Muscle layer of colon (tissue), 2 donors: ENCODE data around the gene C15orf39.

Experiments
- H3K27ac ChIP-seq: one replicate; pipeline ENCODE4 v1.7.0; 2013; ENCODE audit warnings: low read depth, mild to moderate bottlenecking, low read length, moderate library complexity
- H3K27me3 ChIP-seq, 2 donors: one replicate each; pipeline ENCODE4 v1.7.0; 2013; ENCODE audit warnings: low read length in 2 of 2, mild to moderate bottlenecking in 2 of 2; ENCODE audit not compliant: insufficient read depth in 2 of 2, control insufficient read depth in 1 of 2
- H3K36me3 ChIP-seq: one replicate; pipeline ENCODE4 v1.7.0; 2013; ENCODE audit warnings: mild to moderate bottlenecking, low read length; ENCODE audit not compliant: insufficient read depth
- H3K4me1 ChIP-seq: one replicate; pipeline ENCODE4 v1.7.0; 2013; ENCODE audit warnings: mild to moderate bottlenecking, low read length; ENCODE audit not compliant: insufficient read depth
- H3K4me3 ChIP-seq, 2 donors: one replicate each; pipeline ENCODE4 v1.7.0; 2013; ENCODE audit warnings: low read length in 2 of 2, low read depth in 1 of 2, mild to moderate bottlenecking in 1 of 2, moderate library complexity in 1 of 2
- H3K9ac ChIP-seq: one replicate; pipeline ENCODE4 v1.7.0; 2013; ENCODE audit warnings: low read length
- H3K9me3 ChIP-seq: one replicate; pipeline ENCODE4 v1.7.0; 2013; ENCODE audit warnings: mild to moderate bottlenecking, low read length
- donor health status: abdominal sarcoma.
- donor health status: Adenocarcinoma of cecum.

Gene C15orf39

GRCh38 chr15:75176396-75176761 lies 25.3 kb upstream of the C15orf39 start:
- Histone ChIP-seq H3K9ac (no peak overlapping the region), H3K27me3 (no peaks in the 10 kb centered on the region), H3K4me3 (no peak overlapping the region), H3K9me3 (no peaks in the 10 kb centered on the region), H3K27ac (no peak overlapping the region), H3K4me1 (peaks cover 39% of the 10 kb centered on the region), H3K36me3 (no peaks in the 10 kb centered on the region)

DNA sequence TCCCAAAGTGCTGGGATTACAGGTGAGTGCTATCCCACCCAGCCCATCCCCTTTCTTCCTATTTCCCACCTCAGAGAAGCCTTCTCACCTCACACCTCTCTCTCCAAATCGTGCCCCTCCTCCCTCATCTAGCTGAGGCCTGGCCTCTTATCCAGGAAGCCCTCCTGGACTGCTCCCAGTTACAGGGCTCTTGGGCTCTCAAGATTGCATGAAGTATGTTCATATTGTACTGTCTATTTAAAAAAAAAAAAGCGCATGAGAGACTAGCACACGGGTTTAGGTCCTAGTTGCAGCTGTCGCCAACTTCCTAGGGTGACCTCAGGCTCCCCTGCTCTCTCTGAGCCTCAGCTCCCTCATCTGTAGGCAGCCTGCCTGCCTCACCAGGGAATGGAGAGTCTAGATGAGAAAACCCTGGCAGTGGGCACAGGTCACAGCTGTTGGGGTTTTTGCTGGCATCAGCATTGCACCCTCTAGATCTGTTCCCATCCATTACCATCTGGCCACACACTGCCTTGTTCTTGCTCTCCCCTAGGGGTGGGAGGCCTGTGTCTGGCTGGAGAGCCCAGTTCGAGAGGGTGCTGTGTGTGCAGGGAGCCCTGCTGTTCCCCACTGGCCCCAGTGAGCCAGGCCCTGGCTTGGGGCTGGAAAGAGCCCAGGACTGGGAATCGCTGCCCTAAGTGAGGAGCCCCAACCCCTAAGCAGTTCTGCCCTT lies 24.2 kb upstream of the C15orf39 start:
- Histone ChIP-seq H3K27ac (no peak overlapping the region), H3K36me3 (no peaks in the 10 kb centered on the region), H3K9me3 (no peaks in the 10 kb centered on the region), H3K27me3 (no peaks in the 10 kb centered on the region), H3K9ac (no peak overlapping the region), H3K4me3 (no peak overlapping the region), H3K4me1 (peaks cover 46% of the 10 kb centered on the region)

DNA sequence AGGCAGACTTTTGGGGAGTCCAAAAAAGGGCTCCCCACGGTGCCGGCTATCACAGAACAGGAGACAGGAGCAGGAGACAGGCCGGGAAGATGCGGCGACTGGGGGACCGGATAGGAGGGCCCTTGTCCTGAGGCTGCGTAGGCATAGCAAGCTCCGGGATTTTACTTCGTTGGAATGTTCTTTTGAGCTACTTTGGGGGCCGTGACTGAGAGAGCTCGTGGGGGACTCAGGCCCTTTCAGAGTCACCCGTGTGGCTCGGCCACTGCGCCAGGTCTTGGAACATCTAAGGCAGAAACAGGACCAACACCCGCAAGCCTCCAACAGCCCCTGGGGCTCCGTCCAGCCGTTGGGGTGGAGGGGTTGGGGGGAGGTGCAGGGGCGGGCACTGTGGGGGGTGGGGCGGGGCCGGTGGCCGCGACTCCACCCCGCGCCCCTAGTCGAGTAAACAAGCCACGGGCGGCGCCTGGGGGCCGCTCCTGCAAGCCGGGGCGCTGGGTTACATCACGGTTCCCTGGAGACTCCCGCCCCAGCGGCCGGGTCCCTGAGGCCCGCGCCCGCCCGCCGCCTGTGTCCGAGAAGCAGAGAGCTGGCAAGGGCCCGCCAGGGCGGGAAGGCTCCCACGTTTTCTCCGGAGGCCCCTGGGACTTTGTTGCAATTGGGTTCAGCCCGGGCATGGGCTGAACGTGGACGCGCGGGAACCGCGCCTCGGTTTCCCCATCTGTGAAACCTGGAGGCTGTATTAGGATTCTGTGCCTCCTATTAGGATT lies 23.3 kb upstream of the C15orf39 start:
- H3K9ac ChIP-seq: no peak overlapping the region
- peaks cover 47% of the 10 kb centered on the region for H3K4me1 ChIP-seq
- no peaks in the 10 kb centered on the region for H3K36me3 ChIP-seq
- H3K27me3 ChIP-seq: no peaks in the 10 kb centered on the region
- peak overlapping the region; percentile 65 for H3K27ac ChIP-seq
- peak overlapping the region in 1 of 2 donors; percentile 56 for H3K4me3 ChIP-seq
- H3K9me3 ChIP-seq: no peaks in the 10 kb centered on the region

DNA sequence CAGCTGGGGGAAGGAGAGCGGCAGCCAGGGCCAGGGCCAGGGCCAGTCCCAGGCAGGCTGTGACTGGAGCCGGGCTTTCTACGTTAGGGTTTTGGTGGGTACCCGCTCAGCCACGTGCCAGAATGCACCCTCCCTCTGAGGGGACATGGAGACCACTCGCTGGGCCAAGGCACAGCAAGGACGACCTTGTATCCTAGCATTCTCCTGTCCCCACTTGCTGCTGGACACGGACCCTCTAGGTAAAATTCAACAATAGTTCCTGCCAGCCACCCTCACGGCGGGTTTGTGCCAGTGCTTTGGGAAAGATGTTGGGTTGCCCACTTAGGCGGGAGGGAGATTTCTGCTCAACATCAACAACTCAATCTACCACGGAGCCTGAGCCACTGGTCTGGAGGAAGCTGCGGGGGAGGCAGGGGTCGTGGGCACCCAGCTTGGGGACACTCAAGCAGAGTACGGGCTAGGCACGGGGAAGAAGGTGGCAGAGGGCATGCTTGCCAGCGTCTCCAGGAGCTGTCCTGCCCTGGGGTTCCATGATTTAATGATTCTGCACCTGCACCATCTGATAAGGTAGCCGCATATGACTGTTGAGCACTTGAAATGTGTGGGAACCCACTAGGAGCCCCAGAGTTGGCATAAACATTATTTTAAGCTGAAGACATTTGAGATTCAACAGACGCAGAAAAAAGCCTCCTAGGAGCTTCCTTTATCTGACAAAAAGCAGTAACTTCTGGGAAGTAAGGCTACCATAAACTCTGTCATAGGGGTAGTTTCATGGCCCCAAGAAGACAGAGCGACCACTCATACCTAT lies 22.5 kb upstream of the C15orf39 start:
- H3K9ac ChIP-seq: no peak overlapping the region
- H3K36me3 ChIP-seq: no peaks in the 10 kb centered on the region
- H3K9me3 ChIP-seq: no peaks in the 10 kb centered on the region
- H3K4me3 ChIP-seq: peak overlapping the region in 1 of 2 donors; percentile 56
- peak overlapping the region; percentile 65 for H3K27ac ChIP-seq
- H3K4me1 ChIP-seq: peaks cover 47% of the 10 kb centered on the region
- H3K27me3 ChIP-seq: no peaks in the 10 kb centered on the region

DNA sequence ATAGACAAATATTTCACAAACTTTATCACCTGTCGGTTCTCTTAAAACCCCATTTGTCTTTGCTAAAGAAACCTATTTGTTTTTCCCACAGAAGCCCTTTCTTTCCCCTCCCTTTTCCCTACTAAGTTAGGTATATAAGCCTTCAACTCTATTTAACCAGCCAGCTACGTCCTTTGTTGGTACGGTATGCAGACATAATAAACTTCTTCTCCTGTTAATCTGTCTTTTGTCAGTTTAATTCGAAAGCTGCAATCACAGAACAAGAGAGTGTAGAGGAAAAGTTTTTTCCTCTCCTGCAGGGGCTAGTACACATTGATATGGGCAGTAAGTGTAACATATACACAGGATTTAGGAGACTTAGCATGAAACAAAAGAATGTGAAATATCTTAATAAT lies 21.9 kb upstream of the C15orf39 start:
- Histone ChIP-seq H3K4me3 (no peak overlapping the region), H3K4me1 (peaks cover 47% of the 10 kb centered on the region), H3K9me3 (no peaks in the 10 kb centered on the region), H3K27ac (peak overlapping the region; percentile 65), H3K36me3 (no peaks in the 10 kb centered on the region), H3K27me3 (no peaks in the 10 kb centered on the region), H3K9ac (no peak overlapping the region)

- H3K4me1 ChIP-seq: peaks cover 44% of the 10 kb centered on the region
- H3K27ac ChIP-seq: no peak overlapping the region
- H3K27me3 ChIP-seq: no peaks in the 10 kb centered on the region
- H3K9me3 ChIP-seq: no peaks in the 10 kb centered on the region
- H3K36me3 ChIP-seq: no peaks in the 10 kb centered on the region
- H3K9ac ChIP-seq: no peak overlapping the region
- no peak overlapping the region for H3K4me3 ChIP-seq
Measured at GRCh38 chr15:75181780-75182179, 19.9 kb upstream of the C15orf39 start.

- H3K9ac ChIP-seq: no peak overlapping the region
- H3K4me1 ChIP-seq: peaks cover 43% of the 10 kb centered on the region
- H3K4me3 ChIP-seq: no peak overlapping the region
- H3K27ac ChIP-seq: no peak overlapping the region
- H3K9me3 ChIP-seq: no peaks in the 10 kb centered on the region
- H3K36me3 ChIP-seq: no peaks in the 10 kb centered on the region
- no peaks in the 10 kb centered on the region for H3K27me3 ChIP-seq
Measured at GRCh38 chr15:75182187-75183131, 19.2 kb upstream of the C15orf39 start.

- Histone ChIP-seq H3K9me3 (no peaks in the 10 kb centered on the region), H3K27me3 (no peaks in the 10 kb centered on the region), H3K27ac (no peak overlapping the region), H3K9ac (no peak overlapping the region), H3K36me3 (no peaks in the 10 kb centered on the region), H3K4me3 (no peak overlapping the region), H3K4me1 (peaks cover 16% of the 10 kb centered on the region)
Measured at GRCh38 chr15:75185271-75186029, 16.2 kb upstream of the C15orf39 start.

GRCh38 chr15:75186044-75186443 lies 15.6 kb upstream of the C15orf39 start:
- H3K4me3 ChIP-seq: no peak overlapping the region
- no peak overlapping the region for H3K27ac ChIP-seq
- H3K9ac ChIP-seq: no peak overlapping the region
- peaks cover 10% of the 10 kb centered on the region for H3K4me1 ChIP-seq
- H3K36me3 ChIP-seq: no peaks in the 10 kb centered on the region
- no peaks in the 10 kb centered on the region for H3K27me3 ChIP-seq
- no peaks in the 10 kb centered on the region for H3K9me3 ChIP-seq

- Histone ChIP-seq H3K27me3 (no peaks in the 10 kb centered on the region), H3K4me3 (no peak overlapping the region), H3K9me3 (no peaks in the 10 kb centered on the region), H3K9ac (no peak overlapping the region), H3K27ac (no peak overlapping the region), H3K4me1 (no peaks in the 10 kb centered on the region), H3K36me3 (no peaks in the 10 kb centered on the region)
Measured at GRCh38 chr15:75188499-75188898, 13.2 kb upstream of the C15orf39 start.
